Naive thymus-derived CD4-positive, alpha-beta T cell (primary cell): ENCODE measurements around the gene CCM2. TPM values are rescaled to one million over a fixed set of nuclear protein-coding genes. Genes with fewer than 3 reads are reported as not detected.

Experiments used
- ATAC-seq: fragments of 150-1000 bp; cut with Tn5 transposase; 2 replicates; pipeline ENCODE4 v1.10.0; 2021; ENCODE audit warnings: mild to moderate bottlenecking, moderate library complexity
- CTCF ChIA-PET: fragments of 350-600 bp; sonication (Branson Sonifier 250); formaldehyde crosslinking; loops from one replicate; lab custom pipeline; 2021; ENCODE audit warnings: antibody characterized with exemption; lab: Charles Lee
- POLR2A ChIA-PET: fragments of 350-600 bp; sonication (Branson Sonifier 250); formaldehyde crosslinking; loops from one replicate; lab custom pipeline; 2021; ENCODE audit warnings: antibody characterized with exemption, inconsistent platforms; lab: Charles Lee
- DNase-seq, 9 donors: peaks; one replicate each; pipeline versions ENCODE4 v3.0.0 to v3.0.0-alpha.2; 2020 to 2022; ENCODE audit warnings: mixed read lengths in 1 of 9
- H3K27ac ChIP-seq: one replicate; pipeline ENCODE4 v1.7.0; 2013; ENCODE audit warnings: mild to moderate bottlenecking, low read depth, low read length, moderate library complexity
- H3K27me3 ChIP-seq, 2 donors: one replicate each; pipeline ENCODE4 v1.7.0; 2013; ENCODE audit warnings: low read length in 2 of 2, mild to moderate bottlenecking in 2 of 2, moderate library complexity in 2 of 2; ENCODE audit not compliant: control insufficient read depth in 2 of 2, insufficient read depth in 2 of 2
- H3K36me3 ChIP-seq, 3 experiments: 1 replicate in 2 of 3; 2 replicates in 1 of 3; pipeline ENCODE4 v1.7.0; 2013; ENCODE audit warnings: low read length in 3 of 3, mild to moderate bottlenecking in 3 of 3, moderate library complexity in 1 of 3; ENCODE audit not compliant: insufficient read depth in 3 of 3, control insufficient read depth in 2 of 3
- H3K4me1 ChIP-seq, 2 donors: one replicate each; pipeline ENCODE4 v1.7.0; 2013; ENCODE audit warnings: low read length in 2 of 2, mild to moderate bottlenecking in 2 of 2, moderate library complexity in 1 of 2; ENCODE audit not compliant: control insufficient read depth in 2 of 2, insufficient read depth in 2 of 2
- H3K4me3 ChIP-seq: 2 replicates; pipeline ENCODE4 v1.7.0; 2013; ENCODE audit warnings: mild to moderate bottlenecking, low read length
- H3K9me3 ChIP-seq, 3 experiments: 1 replicate in 2 of 3; 2 replicates in 1 of 3; pipeline ENCODE4 v1.7.0; 2013; ENCODE audit warnings: low read length in 3 of 3; ENCODE audit not compliant: control insufficient read depth in 2 of 3
- H3K27ac Mint-ChIP-seq, 9 donors: one replicate each; pipeline ENCODE4 v1.8.0; 2020 to 2022; ENCODE audit warnings: mixed read lengths in 9 of 9, mild to moderate bottlenecking in 8 of 9, moderate library complexity in 5 of 9, inconsistent platforms in 2 of 9
- H3K27me3 Mint-ChIP-seq, 5 donors: one replicate each; pipeline ENCODE4 v1.8.0; 2021 to 2022; ENCODE audit warnings: mixed read lengths in 5 of 5, mild to moderate bottlenecking in 1 of 5
- H3K36me3 Mint-ChIP-seq, 5 donors: one replicate each; pipeline ENCODE4 v1.8.0; 2020 to 2022; ENCODE audit warnings: mixed read lengths in 5 of 5, mild to moderate bottlenecking in 3 of 5, inconsistent platforms in 1 of 5
- H3K4me1 Mint-ChIP-seq, 7 donors: one replicate each; pipeline ENCODE4 v1.8.0; 2020 to 2022; ENCODE audit warnings: mixed read lengths in 7 of 7, mild to moderate bottlenecking in 3 of 7, inconsistent platforms in 1 of 7
- H3K4me3 Mint-ChIP-seq, 10 donors: one replicate each; pipeline ENCODE4 v1.8.0; 2020 to 2022; ENCODE audit warnings: mild to moderate bottlenecking in 10 of 10, mixed read lengths in 10 of 10, moderate library complexity in 6 of 10, inconsistent platforms in 2 of 10
- H3K9me3 Mint-ChIP-seq, 11 donors: one replicate each; pipeline ENCODE4 v1.8.0; 2020 to 2022; ENCODE audit warnings: mixed read lengths in 11 of 11, mild to moderate bottlenecking in 4 of 11, inconsistent platforms in 1 of 11, moderate library complexity in 1 of 11
- intact Hi-C, 2 donors: fragments of 100-400 bp; cut with micrococcal nuclease; formaldehyde crosslinking; loops; one replicate each; pipeline ENCODE4 v1.15.1; 2023
- polyA plus RNA-seq, 2 donors: library from polyadenylated mRNA; unstranded; fragments of 300-500 nt; fragmentation: Illumina TruSeq; gene quantifications; one replicate each; pipeline ENCODE4 v1.2.3, GENCODE V29; 2021
- total RNA-seq, 6 experiments: library from RNA in 5 of 6; stranded (reverse) in 5 of 6; gene quantifications; 1 replicate in 5 of 6; 2 replicates in 1 of 6; pipeline ENCODE4 v1.2.3 and lab custom pipeline; 2021 to 2026

CCM2 gene
- total and polyA plus RNA-seq, 7 experiments from 2014 or later = 75.9 to 200 (median 119) TPM

DNA sequence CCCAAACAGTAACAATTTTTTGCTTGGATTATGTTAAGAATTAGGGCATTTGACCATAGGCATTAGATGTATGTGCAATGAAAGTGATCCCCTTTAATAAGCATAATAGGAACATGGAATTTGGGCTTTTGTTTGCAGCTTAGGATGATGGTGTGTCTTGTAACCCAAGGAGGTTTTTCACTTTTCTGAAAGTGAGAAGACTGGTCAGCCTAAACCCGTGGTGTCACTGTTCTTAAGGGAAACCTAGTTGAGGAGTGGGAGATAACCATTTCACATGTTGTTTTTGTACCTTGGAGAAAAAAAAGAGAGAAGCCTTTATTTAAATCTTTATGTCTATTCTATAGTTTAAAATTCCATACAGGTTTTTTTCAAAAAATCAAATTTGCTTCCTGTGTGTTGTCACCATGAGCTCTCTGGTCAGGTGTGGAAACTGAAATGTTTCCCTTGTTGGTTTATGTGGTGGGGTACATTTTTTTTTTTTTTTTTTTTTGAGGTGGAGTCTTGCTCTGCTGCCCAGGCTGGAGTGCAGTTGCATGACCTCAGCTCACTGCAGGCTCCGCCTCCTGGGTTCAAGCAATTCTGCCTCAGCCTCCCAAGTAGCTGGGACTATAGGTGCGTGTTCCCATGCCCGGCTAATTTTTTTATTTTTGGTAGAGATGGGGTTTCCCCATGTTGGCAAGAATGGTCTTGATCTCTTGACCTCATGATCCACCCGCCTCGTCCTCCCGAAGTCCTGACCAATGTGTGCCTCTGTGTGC is 7.7 kb downstream of the CCM2 start:
- H3K4me3 ChIP-seq = no peak overlapping the region
- no peaks in the 10 kb centered on the region for H3K27me3 ChIP-seq
- ChIA-PET CTCF (no interaction called here), POLR2A (interaction anchor here (0.6 to 2.3 kb wide), 5 partner anchors 11 to 22 kb away, joined by 3 to 16 read pairs (median 5); no protein-coding TSS in a partner anchor)
- no peaks in the 10 kb centered on the region for H3K9me3 ChIP-seq
- Mint-ChIP-seq H3K9me3 (no peaks in the 10 kb centered on the region), H3K4me1 (peaks cover 25 to 64% (median 54%) of the 10 kb centered on the region in 7 donors), H3K4me3 (peak overlapping the region in 3 of 10 donors; percentile 21 to 49 (median 34)), H3K27ac (peak overlapping the region in 7 of 9 donors; percentile 4 to 74 (median 69)), H3K36me3 (peaks cover 0 to 27% (median 13%) of the 10 kb centered on the region in 5 donors), H3K27me3 (no peaks in the 10 kb centered on the region)
- ATAC-seq (no peak), DNase-seq (no peak)
- no peak overlapping the region for H3K27ac ChIP-seq
- peaks cover 3 to 6% of the 10 kb centered on the region in 2 donors for H3K4me1 ChIP-seq
- H3K36me3 ChIP-seq = no peaks in the 10 kb centered on the region
- intact Hi-C loops = no loop called here

DNA sequence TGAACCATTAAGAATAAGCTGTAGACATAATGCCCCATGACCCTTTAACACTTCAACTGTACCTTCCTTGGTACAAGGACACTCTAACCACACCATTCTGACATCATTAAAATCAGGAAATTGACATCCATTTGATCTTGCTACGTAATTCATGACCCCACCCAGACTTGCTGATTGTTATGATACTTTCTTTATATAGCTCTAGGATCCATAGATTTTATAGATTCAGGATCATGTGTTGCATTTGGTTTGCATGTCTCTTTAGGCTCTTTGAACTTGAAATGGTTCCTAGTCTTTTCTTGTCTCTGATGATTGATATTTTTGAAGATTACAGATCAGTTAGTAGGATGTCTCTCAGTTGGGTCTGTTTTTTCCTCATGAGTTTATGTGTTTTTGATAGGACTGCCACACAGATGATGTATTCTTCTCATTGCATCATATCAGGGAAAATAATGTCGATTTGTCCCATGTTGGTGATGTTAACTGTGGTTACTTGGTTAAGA is 13.5 kb downstream of the CCM2 start:
- peak overlapping the region in 7 of 10 donors; percentile 1 to 53 (median 20) for H3K4me3 Mint-ChIP-seq
- no peak overlapping the region for H3K4me3 ChIP-seq
- peak overlapping the region; percentile 8 for H3K27ac ChIP-seq
- ChIA-PET POLR2A (interaction anchor here (1.3 to 7.9 kb wide), 3 partner anchors 12 to 18 kb away, joined by 4 to 88 read pairs (median 47); partner anchors contain the start of gene CCM2), CTCF (interaction anchor here (1.4 to 1.9 kb wide), 2 partner anchors 13 to 40 kb away, joined by 3 to 6 read pairs; no protein-coding TSS in a partner anchor)
- peak overlapping the region; percentile 28 to 94 (median 78) for H3K27ac Mint-ChIP-seq
- peak; percentile 88 for ATAC-seq
- peaks cover 0 to 1% (median 0%) of the 10 kb centered on the region in 11 donors for H3K9me3 Mint-ChIP-seq
- no peaks in the 10 kb centered on the region for H3K9me3 ChIP-seq
- intact Hi-C loops = loop anchor here in 1 of 2 donors (1.0 kb wide), 2 partner anchors 10 to 14 kb away; no protein-coding TSS in a partner anchor
- H3K4me1 ChIP-seq = peaks cover 6 to 11% of the 10 kb centered on the region in 2 donors
- H3K27me3 Mint-ChIP-seq = no peaks in the 10 kb centered on the region
- H3K36me3 ChIP-seq = no peaks in the 10 kb centered on the region
- H3K4me1 Mint-ChIP-seq = peaks cover 21 to 57% (median 51%) of the 10 kb centered on the region in 7 donors
- peaks cover 0 to 37% (median 25%) of the 10 kb centered on the region in 5 donors for H3K36me3 Mint-ChIP-seq
- DNase-seq = peak in 7 of 9 donors; percentile 39 to 69 (median 63)
- no peaks in the 10 kb centered on the region for H3K27me3 ChIP-seq

DNA sequence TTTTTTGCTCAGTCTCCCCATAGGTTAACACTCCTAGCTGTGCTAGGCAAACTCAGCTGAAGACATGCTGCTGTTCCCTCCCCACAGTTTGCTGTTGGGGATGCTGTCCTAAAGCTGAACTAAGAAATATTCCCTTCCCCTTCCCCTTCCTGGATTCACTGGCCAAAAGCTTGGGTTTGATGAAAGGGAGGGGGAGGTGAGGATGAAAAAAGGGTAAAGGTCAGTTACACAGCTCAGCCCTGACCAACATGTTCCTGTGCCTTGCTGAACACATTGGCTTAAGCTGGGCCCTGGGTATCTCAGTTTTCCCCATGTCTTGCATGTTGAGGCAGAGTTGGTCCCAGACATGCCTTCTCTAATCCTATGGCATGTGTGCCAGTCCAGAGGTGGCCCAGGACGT is 15.3 kb downstream of the CCM2 start:
- H3K9me3 ChIP-seq = no peaks in the 10 kb centered on the region
- no peaks in the 10 kb centered on the region for H3K27me3 Mint-ChIP-seq
- intact Hi-C loops = no loop called here
- peak overlapping the region in 8 of 9 donors; percentile 20 to 88 (median 67) for H3K27ac Mint-ChIP-seq
- H3K36me3 Mint-ChIP-seq = peaks cover 0 to 36% (median 23%) of the 10 kb centered on the region in 5 donors
- peaks cover 0 to 2% (median 0%) of the 10 kb centered on the region in 11 donors for H3K9me3 Mint-ChIP-seq
- ATAC-seq (no peak), DNase-seq (no peak)
- H3K27ac ChIP-seq = no peak overlapping the region
- peak overlapping the region in 1 of 10 donors; percentile 27 for H3K4me3 Mint-ChIP-seq
- peaks cover 9 to 11% of the 10 kb centered on the region in 2 donors for H3K4me1 ChIP-seq
- H3K4me1 Mint-ChIP-seq = peaks cover 23 to 51% (median 46%) of the 10 kb centered on the region in 7 donors
- no peaks in the 10 kb centered on the region for H3K27me3 ChIP-seq
- ChIA-PET CTCF (no interaction called here), POLR2A (interaction anchor here (0.5 to 7.9 kb wide), 8 partner anchors 8 to 156 kb away, joined by 3 to 88 read pairs (median 4); partner anchors contain the start of gene CCM2)
- no peaks in the 10 kb centered on the region for H3K36me3 ChIP-seq
- H3K4me3 ChIP-seq = no peak overlapping the region

DNA sequence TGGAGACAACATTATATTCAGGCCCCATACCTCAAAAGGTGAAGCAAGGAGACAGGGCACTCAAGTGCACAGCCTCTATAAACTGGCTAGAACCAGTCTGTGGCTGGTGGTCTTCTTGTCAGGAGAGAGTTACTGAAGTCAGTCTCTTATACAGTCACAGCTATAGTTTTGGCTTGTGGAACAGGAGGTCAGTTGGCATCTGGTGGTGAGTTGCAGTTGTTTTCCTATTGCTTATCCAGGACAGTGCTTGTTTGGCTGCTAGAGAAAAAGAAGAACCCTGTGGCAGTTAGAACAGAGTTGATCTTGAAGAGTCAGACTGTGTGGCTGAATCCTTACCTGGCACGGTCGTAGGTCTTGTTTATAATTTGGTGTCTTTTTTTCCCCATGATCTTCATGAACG is 17.3 kb downstream of the CCM2 start:
- no peaks in the 10 kb centered on the region for H3K27me3 ChIP-seq
- H3K36me3 Mint-ChIP-seq = peaks cover 0 to 34% (median 31%) of the 10 kb centered on the region in 5 donors
- ATAC-seq (no peak), DNase-seq (no peak)
- peaks cover 9 to 15% of the 10 kb centered on the region in 2 donors for H3K4me1 ChIP-seq
- H3K4me3 ChIP-seq = no peak overlapping the region
- H3K27ac ChIP-seq = no peak overlapping the region
- intact Hi-C loops = no loop called here
- POLR2A ChIA-PET = no interaction called here
- no peaks in the 10 kb centered on the region for H3K27me3 Mint-ChIP-seq
- peak overlapping the region in 7 of 9 donors; percentile 14 to 90 (median 59) for H3K27ac Mint-ChIP-seq
- H3K36me3 ChIP-seq = no peaks in the 10 kb centered on the region
- no peak overlapping the region for H3K4me3 Mint-ChIP-seq
- peaks cover 0 to 3% (median 0%) of the 10 kb centered on the region in 11 donors for H3K9me3 Mint-ChIP-seq
- no peaks in the 10 kb centered on the region for H3K9me3 ChIP-seq
- CTCF ChIA-PET = no interaction called here
- H3K4me1 Mint-ChIP-seq = peaks cover 32 to 67% (median 62%) of the 10 kb centered on the region in 7 donors

DNA sequence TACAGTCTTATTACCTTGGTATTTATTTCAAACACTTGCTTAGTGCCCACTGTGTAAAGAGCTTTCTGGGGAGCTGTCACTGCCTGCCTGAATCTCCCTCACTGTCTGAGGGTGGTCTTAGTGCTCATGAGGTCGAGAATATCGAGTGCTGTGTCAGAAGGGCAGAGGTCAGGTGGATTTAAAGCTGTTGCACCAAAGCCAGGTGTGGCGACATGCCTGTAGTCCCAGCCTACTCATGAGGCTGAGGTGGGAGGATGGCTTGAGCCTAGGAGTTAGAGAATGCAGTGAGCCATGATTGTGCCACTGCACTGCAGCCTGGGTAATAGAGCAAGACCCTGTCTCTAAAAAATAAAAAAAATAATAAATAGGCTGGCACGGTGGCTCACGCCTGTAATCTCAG is 20.9 kb downstream of the CCM2 start:
- Histone ChIP-seq H3K4me1 (peaks cover 7 to 16% of the 10 kb centered on the region in 2 donors), H3K27me3 (no peaks in the 10 kb centered on the region), H3K4me3 (no peak overlapping the region), H3K36me3 (no peaks in the 10 kb centered on the region), H3K9me3 (no peaks in the 10 kb centered on the region), H3K27ac (no peak overlapping the region)
- H3K4me3 Mint-ChIP-seq = peak overlapping the region in 2 of 10 donors; percentile 24 to 41
- POLR2A ChIA-PET = interaction anchor here (0.6 to 2.4 kb wide), 6 partner anchors 8 to 47 kb away, joined by 3 to 15 read pairs (median 5); partner anchors contain the start of gene MYO1G
- DNase-seq (no peak), ATAC-seq (no peak)
- CTCF ChIA-PET = no interaction called here
- H3K4me1 Mint-ChIP-seq = peaks cover 30 to 70% (median 61%) of the 10 kb centered on the region in 7 donors
- H3K27ac Mint-ChIP-seq = peak overlapping the region in 7 of 9 donors; percentile 28 to 88 (median 46)
- H3K27me3 Mint-ChIP-seq = no peaks in the 10 kb centered on the region
- intact Hi-C loops = no loop called here
- peaks cover 0 to 33% (median 31%) of the 10 kb centered on the region in 5 donors for H3K36me3 Mint-ChIP-seq
- peaks cover 0 to 3% (median 0%) of the 10 kb centered on the region in 11 donors for H3K9me3 Mint-ChIP-seq

DNA sequence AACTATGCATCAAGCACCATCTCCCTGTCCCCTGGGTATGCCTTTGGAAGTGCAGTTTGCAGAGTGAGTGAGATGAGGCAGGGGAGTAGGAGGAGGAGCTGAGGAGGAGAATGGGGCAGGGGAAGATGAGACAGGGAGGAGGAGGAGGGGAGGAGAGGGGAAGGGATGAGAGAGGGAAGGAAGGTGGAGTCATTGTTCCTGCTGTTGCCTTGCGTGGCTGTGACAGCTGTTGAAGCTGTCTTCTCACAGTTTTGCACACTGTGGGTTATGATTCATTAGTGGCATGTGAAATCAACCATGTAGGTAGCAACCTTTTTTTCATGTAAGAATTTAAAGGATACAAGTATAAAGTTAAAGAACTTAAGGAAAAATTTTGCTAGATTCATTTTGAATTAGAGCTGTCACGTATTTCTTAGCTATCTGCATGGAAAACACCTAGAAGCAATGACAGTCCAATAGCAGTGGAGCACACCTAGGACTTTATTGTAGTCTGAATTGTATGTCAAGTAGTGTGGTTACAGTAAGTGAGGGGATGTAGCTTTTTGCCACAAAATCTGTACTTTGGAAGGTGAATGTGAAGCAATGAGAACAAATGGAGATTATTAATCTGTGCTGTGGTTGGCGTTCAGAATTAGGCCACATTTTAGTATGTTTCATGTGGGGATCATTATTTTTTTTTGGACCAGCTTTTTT is 21.7 kb downstream of the CCM2 start:
- Mint-ChIP-seq H3K4me1 (peaks cover 33 to 73% (median 66%) of the 10 kb centered on the region in 7 donors), H3K27ac (peak overlapping the region; percentile 9 to 86 (median 72)), H3K36me3 (peaks cover 0 to 33% (median 30%) of the 10 kb centered on the region in 5 donors), H3K9me3 (peaks cover 0 to 3% (median 0%) of the 10 kb centered on the region in 11 donors), H3K4me3 (peak overlapping the region in 8 of 10 donors; percentile 0 to 74 (median 25)), H3K27me3 (no peaks in the 10 kb centered on the region)
- no peaks in the 10 kb centered on the region for H3K27me3 ChIP-seq
- POLR2A ChIA-PET = interaction anchor here (0.8 to 3.1 kb wide), 6 partner anchors 9 to 48 kb away, joined by 3 to 23 read pairs (median 5); partner anchors contain the start of gene MYO1G
- intact Hi-C loops = no loop called here
- no peak overlapping the region for H3K27ac ChIP-seq
- H3K4me1 ChIP-seq = peaks cover 15 to 24% of the 10 kb centered on the region in 2 donors
- CTCF ChIA-PET = interaction anchor here (0.6 to 1.2 kb wide), 3 partner anchors 21 to 1285 kb away, joined by 3 to 5 read pairs (median 3); no protein-coding TSS in a partner anchor
- DNase-seq (no peak), ATAC-seq (peak; percentile 64)
- H3K36me3 ChIP-seq = no peaks in the 10 kb centered on the region
- no peaks in the 10 kb centered on the region for H3K9me3 ChIP-seq
- H3K4me3 ChIP-seq = no peak overlapping the region
